Measurements from ENCODE around the gene NDUFS7.
"Not testable (repeated sequence)": the region's sequence is repeated elsewhere in the genome, so short reads cannot be mapped to it uniquely, and the experiment has no call there.

NDUFS7 gene

DNA sequence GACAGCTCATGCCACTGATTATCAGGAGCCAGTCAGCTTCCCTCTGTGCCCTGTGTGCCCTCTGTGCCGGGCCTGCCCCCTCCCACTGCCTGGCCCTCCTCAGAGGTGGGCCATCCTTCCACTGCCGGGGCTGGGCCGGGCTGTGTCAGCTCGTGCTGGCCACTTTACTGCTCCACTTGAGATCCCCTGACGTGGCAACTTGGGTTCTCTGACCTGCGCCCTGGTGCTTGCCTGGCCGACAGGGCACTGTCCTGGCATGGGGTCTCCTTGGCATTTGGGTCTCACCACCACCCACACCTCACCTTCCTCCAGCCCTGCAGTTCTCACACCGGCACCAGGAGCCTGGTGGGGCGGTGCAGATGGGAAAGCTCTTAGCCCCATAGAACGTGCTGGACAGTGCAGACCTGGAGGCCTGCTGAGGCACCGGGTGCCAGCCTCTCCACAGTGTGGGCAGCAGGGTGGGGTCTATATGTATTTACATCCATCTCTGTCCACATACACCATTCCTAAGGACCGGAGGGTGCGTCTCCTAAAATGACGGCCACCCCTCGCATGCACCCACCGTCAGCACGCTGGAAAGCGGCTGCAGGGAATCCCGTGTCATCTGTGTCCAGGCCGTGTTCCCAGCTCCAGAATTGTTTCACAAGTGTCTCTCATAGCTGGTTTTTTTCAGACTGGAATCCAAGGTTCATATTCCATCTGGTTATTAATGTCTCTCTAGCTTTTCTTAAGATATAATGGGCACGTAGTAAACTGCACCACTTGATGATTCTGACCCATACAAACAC is 35.4 kb downstream of the NDUFS7 start:
- no peak for DNase-seq (ENCODE audit: low read depth)

DNA sequence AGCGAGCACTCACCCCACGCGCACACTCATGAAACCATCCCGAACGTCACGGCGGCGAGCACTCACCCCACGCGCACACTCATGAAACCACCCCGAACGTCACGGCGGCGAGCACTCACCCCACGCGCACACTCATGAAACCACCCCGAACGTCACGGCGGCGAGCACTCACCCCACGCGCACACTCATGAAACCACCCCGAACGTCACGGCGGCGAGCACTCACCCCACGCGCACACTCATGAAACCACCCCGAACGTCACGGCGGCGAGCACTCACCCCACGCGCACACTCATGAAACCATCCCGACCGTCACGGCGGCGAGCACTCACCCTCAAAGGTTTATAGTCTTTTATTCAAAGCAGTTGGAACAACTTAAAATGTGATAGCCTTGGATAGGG is 36.4 kb downstream of the NDUFS7 start:
- not testable (repeated sequence) for DNase-seq (ENCODE audit: low read depth)

DNA sequence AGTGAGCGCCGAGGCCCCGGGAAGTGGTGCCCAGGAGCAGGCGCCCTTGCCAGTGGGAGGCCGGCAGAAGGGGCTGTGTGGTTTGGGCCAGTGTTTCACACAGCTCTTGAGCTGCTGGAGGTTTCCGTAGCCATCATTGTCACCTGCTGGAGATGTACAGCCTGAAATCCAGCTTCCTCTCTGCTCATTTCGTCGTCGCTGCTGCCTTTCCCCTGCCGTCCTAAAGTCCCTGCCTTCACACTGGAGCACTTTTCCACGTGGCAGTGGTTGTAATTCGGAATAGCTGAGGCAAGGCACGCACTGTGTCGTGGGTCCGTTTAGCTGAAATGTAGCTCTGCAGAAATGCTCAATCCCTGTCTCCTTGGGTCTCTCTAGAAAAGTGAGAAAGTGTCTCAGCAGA is 36.9 kb downstream of the NDUFS7 start:
- DNase-seq (ENCODE audit: low read depth), result no peak

DNA sequence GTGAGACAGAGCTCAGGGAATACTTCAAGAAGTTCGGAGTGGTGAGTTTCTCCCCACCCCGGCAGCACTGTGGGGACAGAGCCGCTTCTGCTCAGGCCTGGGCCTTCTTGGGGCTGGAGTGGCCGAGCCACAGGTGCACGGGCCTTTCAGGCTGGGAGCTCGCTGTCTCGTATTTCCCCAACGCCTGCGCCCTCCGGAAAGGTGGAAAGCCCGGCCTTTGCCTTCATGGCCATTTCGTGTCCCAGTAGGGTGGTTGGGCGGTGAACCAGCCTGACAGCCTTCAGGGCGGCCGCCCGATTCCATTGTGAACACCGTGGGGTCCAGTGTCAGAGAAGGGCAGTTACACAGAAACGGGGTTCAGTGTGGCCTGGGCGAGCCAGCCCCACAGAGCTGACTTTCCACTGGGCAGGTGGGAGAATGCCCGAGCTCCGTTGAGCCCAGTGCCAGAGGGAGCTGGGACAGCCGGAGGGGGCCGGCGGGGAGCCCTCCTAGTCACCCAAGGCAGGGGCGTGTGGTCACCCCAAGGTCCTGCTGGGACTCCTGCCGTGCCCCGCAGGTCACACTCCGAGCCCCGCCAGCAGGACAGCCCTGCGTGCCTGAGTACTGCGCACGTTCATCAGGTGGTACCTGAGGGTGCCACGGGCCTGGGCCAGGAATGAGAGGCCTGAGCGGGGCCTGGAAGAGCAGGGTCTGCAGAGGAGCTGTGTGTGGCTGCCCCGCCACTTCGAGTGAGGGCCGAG is 37.7 kb downstream of the NDUFS7 start:
- no peak for DNase-seq (ENCODE audit: low read depth)

DNA sequence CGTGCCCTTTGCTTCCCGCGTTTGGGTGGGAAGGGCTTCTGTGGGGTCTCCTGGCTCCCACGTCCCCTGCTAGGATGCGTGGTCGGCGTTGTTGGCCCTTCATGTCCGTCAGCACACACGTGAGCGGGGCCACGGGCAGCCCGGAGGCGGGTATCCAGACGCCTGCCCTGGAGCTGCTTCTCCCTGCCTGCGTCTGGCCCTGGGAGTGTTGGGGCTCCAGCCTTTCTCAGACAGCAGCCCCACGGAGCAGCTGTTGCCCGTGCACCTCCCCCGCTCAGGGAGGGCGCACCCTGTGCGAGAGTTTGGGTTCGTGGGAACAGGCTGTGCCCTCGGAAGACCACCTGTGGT is 38.2 kb downstream of the NDUFS7 start:
- DNase-seq (ENCODE audit: low read depth), result no peak

DNA sequence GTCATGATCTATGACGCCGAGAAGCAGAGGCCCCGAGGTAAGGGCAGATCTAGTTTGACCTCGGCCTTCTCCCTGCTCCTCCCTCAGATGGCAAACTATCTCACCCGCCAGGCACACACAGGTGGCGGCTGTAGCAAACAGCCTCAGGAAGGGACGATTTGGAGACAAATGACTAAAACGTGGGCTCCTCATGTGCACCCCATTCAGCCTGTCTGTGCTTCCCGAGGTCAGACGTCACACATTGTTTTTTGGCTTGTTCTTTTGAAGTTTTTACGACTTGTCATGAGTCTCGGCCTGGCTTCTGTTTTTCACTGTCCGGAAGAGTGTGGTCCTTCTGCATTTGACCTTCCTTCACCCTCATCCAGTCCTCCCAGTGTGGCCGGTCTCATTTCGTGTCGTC is 38.7 kb downstream of the NDUFS7 start:
- no peak for DNase-seq (ENCODE audit: low read depth)

DNA sequence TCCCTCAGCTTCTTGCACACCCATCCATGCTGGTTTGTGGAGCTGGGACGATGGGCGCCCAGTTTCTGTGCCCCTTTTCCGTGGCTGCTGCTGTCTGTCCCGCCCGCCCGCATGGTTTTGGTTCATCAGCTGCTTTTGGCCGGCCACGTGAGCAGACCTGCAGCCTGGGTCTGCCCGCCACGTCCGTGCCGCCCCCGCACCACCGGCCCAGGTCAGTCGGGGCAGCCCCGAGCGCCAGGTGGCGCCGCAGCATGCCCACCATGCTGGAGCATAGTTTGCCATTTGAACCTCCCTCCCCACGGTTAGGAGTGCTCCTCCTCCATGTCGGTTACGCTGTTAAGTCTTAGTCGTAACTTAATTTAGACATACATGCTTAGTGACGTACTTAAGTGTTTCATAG is 39.2 kb downstream of the NDUFS7 start:
- no peak for DNase-seq (ENCODE audit: low read depth)

DNA sequence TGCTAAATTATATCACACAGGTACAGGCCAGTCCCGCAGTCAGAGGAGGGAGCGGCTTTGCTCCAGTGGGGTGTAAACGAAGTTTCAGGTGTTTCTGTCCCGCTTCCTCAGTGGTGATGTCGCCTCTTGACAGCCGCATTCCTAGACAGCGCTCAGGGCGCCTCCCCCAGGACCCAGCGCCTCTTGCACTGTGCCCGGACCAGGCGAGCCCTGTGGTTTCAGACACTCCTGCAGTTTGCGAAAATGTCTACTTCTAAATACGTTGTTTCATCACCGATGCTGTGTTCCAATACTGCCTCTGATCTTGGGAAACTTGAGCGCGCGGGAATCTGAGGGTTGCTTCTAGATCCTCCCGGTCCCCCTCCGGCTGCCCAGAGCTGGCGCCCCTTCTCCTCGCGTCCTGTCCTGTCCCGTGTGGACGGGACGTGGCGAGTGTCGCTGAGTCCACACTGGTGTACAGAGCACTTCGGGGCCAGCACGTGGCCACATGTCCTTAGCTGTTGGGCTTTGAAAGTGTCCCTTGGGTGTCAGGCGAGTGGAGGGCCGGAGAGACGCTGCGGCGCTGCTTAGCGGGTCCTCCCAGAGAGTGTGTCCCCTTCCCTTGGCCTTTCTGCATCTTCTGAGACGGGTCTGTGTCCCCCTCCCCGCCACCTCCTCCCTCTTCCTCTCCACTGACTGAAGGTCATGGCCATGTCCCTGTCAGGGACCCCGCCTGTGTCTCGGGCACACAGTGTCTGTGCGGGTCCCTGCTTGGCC is 39.9 kb downstream of the NDUFS7 start:
- no peak for DNase-seq (ENCODE audit: low read depth)

DNA sequence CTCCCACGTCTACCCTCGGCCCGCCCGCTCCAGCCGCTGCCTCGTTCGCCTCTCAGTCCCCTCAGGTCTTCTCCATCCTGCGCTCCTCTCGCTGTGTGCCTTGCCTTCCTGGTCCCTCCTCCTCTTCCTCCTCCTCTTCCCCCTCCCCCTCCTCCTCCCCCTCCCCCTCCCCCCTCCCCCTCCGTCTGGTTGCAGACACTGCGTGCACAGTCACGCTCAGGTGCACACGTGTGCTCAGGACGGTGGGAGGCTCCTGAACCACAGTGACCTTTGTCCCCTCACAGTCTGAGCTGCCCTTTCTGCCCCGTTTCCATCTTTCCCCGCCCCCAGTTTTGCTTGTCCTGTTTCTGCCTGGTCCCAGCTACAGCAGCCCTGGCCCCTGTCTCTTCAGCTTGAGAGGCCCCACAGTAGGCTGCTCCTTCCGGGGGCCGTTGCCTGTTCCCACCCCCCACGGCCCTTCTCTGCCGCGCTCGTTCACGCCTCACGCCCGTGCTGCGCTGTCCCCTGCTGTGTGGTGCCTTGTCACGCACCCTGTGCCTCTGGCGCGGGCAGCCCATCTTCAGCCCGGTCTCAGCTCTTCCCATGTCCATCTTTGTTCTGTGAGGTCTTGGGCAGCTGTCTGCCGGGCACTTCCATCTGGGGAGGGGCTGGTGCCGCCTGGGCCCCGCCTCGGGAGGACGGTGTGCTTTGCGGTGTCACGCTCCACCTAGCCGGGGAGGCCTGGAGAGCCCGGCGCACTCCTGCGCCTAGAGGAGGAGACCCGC is 40.7 kb downstream of the NDUFS7 start:
- DNase-seq (ENCODE audit: low read depth), result no peak

DNA sequence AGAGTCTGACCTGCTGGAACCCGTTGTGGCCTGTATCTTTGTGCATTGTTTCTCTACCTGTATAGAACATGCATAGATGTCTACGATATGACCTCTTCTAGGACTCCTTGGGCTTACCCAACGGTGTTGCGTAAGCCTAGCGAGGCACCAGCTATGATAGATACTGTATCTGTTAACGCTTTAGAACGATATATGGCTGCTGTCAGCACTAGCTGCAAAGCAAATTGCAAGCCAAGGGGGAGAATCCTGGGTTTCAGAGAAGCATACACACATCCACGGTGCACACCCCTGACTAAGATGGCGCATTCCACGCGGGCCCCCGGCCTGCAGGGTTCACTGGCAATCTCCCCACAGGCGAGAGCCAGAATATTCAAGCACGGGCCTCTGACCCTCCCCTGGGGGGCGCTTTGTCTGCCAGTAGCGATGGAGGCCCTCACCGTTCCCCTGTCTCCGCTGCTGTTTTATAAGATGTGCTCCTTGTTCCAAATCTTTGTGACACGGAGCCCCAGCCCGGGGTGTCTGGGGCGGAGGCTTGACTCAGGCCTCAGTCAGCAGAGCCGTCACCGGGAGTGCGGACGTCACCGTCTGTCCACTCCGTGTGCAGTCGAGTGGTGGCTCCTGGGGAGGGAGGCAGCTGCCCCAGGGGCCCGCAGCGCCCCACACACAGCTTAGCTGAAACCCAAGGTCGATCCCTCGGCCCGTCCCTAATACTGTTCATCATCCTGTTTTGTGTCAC is 41.6 kb downstream of the NDUFS7 start:
- no peak for DNase-seq (ENCODE audit: low read depth)

DNA sequence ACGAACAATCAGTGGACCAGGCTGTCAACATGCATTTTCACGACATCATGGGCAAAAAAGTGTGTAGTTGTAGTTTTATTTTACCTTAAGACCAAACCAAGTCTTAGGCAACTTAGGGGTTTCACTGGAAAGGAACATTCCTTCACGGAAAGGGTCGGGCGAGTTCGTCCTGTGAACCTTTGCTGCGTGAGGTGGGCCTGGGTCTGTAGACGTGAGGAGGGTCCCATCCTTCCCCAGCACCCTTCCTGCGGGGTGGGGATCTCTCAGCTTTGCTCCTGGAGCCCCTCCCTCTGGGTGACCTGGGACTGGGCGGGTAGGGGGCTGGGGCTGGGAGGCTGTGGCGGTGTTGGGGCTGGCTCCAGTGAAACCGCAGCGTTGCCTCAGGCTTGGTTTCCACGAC is 42.2 kb downstream of the NDUFS7 start:
- no peak for DNase-seq (ENCODE audit: low read depth)

DNA sequence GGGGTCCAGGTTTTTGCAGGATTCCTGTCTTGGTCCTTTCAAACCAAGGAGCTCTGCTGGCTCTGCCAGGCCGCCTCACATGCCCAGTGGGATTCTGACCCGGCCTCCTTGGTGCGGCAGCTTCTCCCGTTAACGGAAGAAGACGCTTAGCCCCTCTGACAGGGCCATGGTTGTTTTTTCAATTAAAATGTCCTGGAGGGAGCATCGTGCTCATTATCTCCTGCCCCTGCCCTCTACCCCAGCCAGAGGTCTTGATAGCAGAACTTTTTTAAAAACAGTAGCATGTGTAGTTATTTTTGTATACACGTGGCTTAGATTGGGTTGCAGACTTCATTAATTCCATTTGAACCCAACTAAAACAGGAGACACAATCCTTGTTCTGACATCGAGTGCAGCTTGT is 43.0 kb downstream of the NDUFS7 start:
- no peak for DNase-seq (ENCODE audit: low read depth)

DNA sequence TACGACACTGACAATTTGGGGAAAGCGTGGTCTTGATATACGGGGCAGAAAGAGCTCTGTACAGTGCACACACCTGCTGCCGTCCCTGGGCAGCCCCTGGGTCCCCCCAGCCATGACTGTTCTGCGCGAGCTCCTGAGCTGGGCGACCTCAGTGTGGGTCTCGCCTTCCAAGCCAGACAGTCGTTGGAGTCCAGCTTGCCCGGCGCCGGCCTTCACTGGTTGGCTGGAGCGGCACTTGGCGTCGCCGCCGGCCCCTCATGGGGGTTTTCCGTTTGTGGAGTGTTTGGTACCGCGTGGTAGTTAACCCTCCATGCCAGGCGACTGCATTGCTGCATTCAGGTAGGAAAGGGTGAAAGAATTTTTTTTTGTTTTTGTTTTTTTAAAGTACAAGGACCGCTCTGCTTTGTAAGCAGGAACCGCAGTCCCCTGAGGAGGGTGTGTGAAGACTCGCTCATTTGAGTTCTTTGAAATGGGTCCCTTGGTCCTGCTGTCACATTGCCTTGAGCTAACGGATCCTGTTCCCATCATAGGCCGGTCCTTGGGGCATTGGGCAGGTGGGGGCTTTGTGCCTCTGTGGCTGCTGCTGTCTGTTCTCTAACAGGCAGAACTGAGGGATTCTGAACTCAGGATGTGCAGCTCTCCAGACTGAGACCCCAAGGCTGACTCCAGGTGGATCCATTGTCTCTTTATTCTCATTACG is 43.7 kb downstream of the NDUFS7 start:
- DNase-seq (ENCODE audit: low read depth), result no peak

DNA sequence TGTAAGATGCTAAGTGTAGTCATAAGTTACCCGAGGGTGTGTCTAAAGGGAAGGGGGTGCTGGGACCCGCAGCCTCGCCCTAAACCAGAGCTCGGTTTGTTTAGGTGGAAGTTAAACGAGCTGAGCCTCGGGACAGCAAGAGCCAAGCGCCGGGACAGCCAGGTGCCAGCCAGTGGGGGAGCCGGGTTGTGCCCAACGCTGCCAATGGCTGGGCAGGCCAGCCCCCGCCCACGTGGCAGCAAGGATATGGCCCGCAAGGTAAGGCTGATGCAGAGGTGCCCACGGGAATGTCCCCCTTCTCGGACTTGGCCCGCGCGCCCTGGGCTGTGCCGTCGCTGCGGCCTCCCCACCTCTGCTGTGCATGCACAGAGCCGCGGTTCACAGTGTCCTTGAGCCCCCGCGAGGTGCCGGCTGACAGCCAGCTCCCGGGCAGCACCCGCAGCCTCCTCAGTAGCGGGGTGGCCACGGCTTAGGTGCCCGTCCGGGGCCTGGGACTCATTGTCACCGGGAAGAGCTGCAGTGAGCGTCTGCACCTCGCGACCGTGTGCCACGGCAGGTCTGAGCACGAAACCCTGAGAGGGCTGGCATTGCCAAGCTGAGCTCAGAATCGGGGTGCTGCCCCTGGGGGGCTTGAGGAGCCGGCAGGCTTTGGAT is 45.2 kb downstream of the NDUFS7 start:
- DNase-seq (ENCODE audit: low read depth), result no peak

DNA sequence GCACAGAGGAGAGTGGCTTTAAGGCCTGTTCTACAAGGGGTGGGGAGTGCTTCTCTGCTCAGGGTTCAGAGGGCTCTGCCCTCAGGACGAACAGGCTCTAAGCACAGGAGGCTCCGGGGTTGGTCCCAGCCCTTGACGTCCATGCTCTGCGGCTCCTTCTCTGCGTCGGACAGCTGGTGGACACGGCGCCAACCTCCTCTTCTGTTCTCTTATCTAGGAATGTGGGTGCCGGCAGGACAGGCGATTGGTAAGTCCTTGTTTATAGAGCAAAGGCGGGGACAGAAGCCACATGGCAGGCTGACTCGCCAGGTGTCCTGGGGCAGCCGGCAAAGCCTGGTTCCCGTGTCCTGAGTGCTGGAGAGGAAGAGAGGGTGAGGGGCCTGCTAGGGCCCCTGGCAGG is 46.0 kb downstream of the NDUFS7 start:
- no peak for DNase-seq (ENCODE audit: low read depth)

DNA sequence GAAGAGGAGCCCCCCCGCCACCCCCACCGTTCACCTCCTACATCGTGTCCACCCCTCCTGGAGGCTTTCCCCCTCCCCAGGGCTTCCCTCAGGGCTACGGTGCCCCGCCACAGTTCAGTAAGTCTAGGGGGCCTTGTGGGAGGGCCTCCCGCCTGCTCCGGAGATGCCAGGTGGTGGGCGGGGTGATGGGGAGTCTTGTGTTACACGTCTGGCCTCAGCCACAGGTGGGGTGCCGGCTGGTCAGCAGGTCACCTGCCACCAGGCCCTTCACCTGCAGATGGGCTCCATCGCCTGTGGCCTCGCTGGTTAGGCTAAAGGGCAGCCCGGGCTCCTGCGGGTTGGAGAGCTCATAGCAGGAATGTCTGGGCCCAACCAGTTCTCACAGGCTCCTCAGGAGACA is 46.5 kb downstream of the NDUFS7 start:
- DNase-seq (ENCODE audit: low read depth), result no peak

DNA sequence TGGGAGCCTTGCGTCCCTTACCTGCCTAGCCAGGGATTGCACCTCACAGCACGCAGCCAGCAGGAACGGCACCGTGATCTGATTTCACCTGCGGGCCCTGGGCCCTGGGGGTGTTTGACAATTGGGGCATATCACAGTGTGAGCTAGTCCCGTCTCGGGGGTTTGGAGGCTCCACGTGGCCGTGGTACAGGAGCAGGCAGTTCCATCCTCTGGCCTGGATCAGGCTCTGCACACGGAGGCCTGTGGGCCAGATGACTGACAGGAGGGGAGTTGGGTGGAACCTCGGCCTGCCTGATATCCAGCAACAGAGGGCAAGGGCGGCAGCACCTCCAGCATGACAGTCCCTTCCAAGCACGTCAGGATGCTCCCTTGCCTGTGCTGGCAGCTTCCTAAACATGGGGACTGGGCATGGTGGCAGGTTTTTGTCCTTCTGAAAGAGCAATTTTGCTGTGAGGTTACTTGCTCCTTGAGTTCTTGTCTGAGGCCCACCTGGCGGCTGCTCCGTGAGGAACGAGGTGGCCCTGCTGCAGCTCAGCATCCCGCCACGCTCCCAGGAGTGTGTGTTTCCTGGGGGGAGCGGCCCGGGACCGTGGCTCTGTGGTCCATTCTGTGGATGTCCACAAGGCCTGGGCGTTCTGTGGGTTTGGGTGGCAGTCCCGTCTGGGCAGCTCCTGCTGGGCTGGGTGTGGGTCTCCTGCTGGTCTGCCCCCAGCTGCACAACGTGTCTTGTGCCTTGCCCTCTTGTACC is 48.2 kb downstream of the NDUFS7 start:
- no peak for DNase-seq (ENCODE audit: low read depth)

DNA sequence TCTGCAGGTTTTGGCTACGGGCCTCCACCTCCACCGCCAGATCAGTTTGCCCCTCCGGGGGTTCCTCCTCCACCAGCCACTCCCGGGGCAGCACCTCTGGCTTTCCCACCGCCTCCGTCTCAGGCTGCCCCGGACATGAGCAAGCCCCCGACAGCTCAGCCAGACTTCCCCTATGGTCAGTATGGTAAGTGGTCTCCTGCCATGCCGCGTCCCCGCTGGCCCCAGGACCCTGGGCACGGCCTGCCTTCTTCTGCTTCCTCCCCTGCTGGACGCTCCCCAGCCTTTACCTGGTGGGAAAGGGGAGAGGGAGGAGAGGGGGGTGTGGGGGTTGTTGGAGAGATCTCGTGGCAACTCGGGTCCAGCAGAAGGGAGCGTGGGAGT is 48.8 kb downstream of the NDUFS7 start:
- no peak for DNase-seq (ENCODE audit: low read depth)

DNA sequence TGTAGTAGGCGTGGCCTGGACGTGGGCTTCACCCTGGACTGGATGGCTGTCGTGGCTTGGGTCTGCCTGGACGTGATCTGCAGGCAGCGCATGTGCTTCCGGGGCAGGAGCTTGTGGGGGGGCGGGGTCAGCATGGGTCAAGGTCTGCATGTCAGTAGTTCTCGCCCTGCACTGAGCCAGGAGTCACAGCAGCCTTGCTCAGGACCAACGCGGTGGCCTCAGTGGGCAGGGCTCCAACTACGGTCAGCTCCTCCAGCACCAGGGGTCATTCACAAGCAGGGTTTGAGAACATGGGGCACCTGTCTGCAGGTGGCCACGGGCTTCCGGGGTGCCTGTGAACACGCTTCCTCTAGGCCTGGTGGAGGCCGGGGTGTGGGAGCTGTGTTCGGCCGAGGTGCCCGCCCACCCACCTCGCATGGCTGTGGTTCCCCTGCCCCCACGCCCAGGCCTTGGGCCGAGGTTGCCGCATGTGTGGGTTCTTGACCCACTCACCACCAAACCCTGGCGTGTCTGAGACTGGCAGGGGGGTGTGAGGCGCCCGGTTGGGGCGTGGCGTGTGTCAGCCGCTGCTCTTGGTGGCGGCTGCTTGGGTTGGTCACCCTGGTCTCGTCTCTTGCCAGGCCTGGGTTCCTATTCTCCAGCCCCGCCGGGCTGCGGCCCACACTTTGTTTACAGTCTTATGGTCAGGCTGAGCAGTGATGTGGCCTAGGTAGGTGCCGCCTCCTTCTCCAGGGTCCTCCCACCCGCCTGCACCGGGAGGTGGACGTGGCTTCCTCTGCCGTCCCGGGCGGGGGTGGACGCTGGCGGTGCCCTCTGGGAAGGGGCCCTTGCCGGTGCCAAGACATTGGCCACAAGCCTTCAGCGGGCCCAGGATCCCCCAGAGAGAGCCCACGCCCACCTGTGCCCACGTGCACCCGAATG is 49.7 kb downstream of the NDUFS7 start:
- DNase-seq (ENCODE audit: low read depth), result no peak

All from GM04504 (cell line).